ENCODE measurements around the gene FBXO28.
"Not testable (repeated sequence)": the region's sequence is repeated elsewhere in the genome, so short reads cannot be mapped to it uniquely, and the experiment has no call there.

FBXO28 gene

DNA sequence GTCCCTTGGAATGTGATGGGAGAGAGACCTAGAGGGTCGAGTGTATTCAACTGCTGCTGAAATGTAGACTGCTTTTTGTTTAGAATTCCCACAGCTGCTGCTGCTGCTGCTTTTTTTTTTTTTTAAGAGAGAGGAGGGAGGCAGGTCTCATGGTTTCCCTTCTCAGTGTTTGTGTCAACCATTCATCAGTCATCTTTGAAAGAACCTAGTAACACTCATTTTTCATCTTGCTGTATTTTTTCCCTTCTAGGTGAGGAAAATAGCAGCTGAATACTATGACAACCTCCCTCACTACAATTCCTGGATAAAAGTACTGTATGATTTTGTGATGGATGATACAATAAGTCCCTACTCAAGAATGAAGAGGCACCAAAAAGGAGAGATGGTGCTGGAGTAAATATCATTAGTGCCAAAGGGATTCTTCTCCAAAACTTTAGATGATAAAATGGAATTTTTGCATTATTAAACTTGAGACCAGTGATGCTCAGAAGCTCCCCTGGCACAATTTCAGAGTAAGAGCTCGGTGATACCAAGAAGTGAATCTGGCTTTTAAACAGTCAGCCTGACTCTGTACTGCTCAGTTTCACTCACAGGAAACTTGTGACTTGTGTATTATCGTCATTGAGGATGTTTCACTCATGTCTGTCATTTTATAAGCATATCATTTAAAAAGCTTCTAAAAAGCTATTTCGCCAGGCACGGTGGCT lies 78.3 kb downstream of the FBXO28 start:
- DNase-seq, result no peak

DNA sequence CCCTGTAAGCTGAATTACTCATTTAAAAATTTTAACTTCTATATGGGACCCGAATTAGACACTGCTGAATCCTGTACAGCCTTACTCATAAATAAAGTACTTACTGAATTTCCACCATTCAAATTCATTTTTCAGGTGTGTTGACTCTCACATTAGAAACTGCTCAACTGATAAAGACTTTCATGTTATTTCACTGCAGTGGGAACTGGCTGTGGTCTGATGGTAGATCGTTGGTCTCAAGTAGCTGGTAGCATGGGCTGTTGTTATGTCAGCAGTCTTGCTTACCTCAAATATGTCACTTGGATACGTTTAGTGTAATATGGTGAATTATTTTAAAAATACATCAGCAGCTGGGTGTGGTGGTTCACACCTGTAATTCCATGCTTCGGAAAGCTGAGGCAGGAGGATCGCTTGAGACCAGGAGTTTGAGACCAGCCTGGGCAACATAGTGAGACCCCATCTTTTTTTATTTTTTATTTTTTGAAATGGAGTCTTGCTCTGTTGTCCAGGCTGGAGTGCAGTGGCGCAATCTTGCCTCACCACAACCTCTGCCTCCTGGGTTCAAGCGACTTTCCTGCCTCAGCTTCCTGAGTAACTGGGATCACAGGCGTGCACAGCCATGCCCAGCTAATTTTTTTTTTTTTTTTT lies 79.5 kb downstream of the FBXO28 start:
- DNase-seq, result no peak

DNA sequence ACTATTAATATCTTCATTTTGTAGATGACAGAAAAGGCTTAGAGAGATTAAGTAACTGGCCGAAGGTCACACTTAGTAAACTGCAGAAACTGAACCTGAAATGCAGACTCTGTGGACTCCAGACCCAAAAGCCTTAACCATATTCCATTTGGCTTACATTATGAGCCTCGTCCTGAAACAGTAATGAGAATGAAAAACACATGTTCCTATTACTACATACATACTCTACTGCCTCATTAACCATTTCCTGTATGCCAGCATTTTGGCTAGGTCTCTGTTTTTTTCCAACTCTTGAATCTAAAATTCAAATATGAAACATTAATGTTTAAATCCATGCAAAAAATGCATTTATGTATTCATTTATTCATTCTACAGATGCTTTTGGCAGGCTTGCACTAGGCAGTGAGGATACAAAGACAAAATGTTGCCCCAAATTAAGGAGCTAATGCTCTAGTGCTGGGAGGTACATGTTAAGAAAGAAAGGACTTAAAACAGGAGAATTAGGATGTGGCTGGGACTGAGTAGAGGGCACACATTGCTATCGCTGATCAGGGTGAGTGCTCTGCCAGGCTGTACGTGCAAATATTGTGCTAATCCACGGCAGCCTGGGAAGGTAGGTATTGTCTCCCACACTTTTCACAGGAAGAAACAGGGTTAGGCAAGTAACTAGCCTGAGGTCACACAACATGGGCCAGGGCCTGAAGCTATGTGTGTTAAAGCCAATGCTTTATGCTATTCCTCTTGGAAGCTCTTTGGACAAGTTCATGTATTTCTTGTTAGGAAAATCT lies 83.1 kb downstream of the FBXO28 start:
- no peak for DNase-seq

DNA sequence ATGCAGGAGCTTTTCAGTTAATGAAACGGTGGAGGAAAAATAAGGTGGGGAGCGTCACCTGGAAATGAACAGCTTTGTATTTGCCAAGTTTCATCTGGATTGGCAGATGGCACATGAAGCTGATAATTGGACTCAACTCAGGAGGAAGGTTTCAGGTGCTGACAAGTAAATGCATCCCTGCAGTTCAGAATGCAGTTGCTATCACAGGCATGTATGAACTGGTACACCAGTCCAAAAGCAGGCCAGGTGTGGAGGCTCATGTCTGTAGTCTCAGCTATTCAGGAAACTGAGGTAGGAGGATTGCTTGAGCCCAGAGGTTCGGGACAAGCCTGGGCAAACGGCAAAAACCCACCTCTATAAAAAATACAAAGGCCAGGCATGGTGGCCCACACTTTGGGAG lies 84.7 kb downstream of the FBXO28 start:
- DNase-seq, result no peak

DNA sequence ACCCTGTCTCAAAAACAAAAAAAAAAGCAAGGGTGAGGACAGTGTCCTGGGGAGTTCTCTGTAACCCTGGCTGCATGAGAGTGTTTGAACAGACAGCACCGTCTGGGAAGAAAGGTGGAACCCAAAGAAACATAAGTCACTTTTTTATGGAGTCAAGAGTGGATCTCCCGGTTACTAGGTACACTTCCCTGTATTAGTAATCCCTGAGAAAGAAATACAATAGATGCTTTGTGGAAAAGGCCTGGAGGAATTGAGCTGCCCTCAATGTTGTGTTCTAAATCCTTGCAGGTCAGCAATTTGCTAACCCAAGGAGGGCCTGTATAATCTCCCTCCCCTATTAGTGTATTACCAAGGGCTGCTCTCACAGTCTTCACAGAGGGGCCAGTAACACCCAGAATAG lies 85.8 kb downstream of the FBXO28 start:
- no peak for DNase-seq

DNA sequence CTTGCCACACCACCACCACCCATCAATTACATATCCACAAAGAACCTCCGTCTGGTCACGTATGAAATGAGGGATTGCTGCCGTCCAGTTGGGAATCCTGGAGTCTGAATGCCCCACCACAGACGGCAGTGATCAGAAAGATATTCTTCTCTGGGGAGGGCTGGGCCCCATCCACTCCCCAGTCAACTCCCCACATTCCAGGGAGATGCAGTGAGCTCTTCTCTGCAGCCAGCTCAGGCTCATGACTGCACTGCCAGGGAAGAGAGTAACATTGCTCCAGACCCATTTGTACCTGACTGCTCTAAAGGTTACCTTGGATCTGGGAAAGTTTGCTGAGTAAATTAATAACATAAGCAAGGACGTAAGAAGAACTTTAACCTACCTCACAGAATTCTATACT lies 87.5 kb downstream of the FBXO28 start:
- no peak for DNase-seq

DNA sequence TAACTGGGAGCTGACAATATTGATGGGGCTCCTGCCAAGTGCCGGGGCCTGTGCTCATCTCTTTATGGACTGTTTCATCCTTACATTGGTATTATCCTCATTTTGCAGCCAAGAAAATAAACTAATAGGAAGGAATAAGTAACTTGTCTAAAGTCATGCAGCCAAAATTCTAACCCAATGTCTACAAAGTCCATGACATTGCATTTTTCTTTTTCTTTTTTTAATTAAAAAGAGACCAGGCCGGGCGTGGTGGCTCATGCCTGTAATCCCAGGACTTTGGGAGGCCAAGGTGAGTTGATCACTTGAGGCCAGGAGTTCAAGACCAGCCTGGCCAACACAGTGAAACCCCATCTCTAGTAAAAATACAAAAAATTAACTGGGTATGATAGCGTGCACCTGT lies 87.9 kb downstream of the FBXO28 start:
- DNase-seq, result no peak

DNA sequence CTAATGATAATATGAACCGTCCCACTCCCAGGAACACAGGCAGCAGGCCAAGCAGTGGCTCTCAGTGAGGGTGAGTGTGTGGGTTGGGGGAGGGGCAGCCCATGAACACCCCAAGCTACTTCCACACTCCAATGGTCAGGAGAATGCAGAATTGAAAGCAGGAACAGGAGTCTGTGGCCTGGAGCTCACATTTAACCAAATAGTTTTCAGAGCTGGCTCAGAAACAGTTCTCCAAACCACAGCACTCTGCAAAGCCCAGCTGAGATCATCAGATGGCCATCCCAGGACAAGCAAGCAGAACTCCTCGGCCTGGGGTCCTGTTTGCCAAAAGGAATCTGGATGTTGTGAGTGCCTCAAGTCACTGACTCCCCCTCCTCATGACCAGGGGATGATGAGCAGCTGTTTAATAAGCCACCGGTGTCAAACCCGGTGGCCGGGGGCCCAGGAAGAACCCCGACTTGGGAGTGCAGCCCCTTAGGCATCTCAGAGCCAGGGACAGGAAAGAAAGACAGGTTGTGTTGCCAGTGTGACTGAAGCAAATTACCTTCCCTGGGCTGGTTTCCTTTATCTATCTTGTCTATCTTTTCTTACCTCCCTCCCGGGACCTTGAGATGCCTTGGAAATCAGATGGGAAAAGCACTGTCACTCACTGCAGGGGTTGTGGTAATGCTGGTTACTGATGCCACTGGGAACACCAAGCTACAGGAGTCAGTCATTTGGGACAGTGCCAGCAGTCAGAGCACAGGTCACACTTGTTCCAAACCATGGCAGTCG lies 89.5 kb downstream of the FBXO28 start:
- no peak for DNase-seq

DNA sequence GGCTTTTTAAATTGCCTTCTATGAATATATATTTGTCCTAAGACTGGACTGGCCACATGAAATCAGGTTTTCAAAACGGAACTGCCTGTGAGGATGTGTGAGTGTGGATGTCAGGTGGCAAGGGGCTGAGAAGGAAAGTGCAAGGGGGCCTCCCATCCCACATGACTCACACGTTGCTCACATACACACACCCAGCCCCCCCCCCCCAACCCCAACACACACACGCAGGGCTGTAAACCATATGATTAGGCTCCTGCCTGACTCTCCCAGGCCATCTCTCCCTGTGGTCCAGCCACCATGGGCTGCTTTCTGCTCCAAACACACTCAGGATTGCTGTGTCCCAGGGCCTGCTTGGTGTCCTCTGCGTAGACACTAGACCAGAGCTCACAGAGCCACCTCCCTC lies 91.5 kb downstream of the FBXO28 start:
- peak; percentile 42 for DNase-seq

DNA sequence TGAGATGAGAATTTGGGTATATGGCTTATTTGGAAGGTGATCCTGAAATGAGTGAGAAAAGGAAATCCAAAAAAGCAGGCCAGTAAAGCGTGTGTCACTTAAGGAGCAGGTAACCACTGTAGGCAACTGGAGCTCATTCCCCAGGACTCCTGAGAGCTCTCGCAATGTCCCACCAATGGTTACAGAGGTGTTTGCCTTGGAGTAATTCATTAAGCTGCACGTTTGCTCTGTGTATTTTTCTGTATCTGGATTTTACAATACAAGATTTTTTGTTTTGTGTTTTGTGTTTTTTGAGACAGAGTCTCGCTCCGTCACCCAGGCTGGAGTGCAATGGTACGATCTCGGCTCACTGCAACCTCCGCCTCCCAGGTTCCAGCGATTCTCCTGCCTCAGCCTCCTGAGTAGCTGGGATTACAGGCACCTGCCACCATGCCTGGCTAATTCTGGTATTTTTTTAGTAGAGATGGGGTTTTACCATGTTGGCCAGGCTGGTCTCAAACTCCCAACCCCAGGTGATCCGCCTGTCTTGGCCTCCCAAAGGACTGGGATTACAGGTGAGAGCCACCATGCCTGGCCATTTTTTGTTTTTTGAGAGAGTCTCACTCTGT lies 92.1 kb downstream of the FBXO28 start:
- DNase-seq, result not testable (repeated sequence)

DNA sequence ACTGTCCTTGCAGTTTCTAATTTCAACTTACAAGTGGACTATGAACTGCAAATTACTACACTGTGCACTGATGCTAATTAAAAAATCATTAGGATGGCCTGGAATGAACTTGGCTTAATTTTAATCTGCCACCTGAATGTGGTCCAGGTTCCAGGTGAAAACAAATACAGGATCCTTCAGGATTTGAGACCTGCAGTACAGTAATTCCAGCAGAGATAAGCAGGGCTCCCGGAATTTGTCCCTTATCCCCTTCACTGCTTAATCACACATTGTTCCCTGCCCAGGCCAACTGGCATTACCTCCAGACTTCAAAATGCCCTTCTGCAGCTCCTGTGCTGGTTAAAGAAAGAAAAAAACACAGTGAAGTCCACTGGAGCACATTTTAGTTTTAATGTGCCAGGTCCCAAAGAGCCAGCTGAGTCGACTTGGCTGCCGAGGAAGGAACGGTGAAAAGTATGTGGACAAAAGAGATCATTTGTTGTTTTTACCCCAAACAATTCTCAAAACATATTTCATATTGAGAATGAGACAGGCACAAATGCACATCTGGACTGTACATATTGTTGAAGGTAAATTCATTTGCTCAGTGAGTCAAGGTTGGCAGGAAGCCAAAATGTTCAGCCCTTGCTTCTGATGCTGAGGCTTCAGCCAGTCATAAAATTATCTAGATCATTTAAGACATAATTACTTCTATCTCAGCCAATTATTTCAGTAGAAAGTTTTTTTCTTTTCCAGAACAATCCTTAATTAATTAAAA lies 97.5 kb downstream of the FBXO28 start:
- DNase-seq, result no peak

Measured in stimulated activated CD4-positive, alpha-beta T cell treated with anti-CD3 and anti-CD28 coated beads, Interleukin-4, amount 100 ng/mL, for 1 hour (primary cell).